AG10803 (cell line): Measurements from ENCODE around the gene FNDC1.

Experiments used
- DNase-seq: peaks from one replicate; pipeline ENCODE4 v3.0.0; 2010; ENCODE audit warnings: low read depth
- H3K4me3 ChIP-seq: 2 replicates; pipeline ENCODE4 v1.5.1; 2011; ENCODE audit warnings: mild to moderate bottlenecking, low read length, control low read depth
- TF ChIP-seq, protein P1 (sequence below): conservative IDR thresholded peaks from 2 replicates; pipeline ENCODE4 v1.5.1; 2011; ENCODE audit warnings: mild to moderate bottlenecking, low read length, control low read depth, inconsistent platforms

The FNDC1 gene

GRCh38 chr6:159252955-159253508 is 83.8 kb downstream of the FNDC1 start:
- TF ChIP-seq, protein P1, sequence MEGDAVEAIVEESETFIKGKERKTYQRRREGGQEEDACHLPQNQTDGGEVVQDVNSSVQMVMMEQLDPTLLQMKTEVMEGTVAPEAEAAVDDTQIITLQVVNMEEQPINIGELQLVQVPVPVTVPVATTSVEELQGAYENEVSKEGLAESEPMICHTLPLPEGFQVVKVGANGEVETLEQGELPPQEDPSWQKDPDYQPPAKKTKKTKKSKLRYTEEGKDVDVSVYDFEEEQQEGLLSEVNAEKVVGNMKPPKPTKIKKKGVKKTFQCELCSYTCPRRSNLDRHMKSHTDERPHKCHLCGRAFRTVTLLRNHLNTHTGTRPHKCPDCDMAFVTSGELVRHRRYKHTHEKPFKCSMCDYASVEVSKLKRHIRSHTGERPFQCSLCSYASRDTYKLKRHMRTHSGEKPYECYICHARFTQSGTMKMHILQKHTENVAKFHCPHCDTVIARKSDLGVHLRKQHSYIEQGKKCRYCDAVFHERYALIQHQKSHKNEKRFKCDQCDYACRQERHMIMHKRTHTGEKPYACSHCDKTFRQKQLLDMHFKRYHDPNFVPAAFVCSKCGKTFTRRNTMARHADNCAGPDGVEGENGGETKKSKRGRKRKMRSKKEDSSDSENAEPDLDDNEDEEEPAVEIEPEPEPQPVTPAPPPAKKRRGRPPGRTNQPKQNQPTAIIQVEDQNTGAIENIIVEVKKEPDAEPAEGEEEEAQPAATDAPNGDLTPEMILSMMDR = peak; percentile 62
- DNase-seq = peak; percentile 77
- H3K4me3 ChIP-seq = no peak overlapping the region

- peak; percentile 88 for DNase-seq
- TF ChIP-seq, protein P1 = no peak
- H3K4me3 ChIP-seq = no peak overlapping the region
Measured at GRCh38 chr6:159254186-159254585, 85.0 kb downstream of the FNDC1 start.

DNA sequence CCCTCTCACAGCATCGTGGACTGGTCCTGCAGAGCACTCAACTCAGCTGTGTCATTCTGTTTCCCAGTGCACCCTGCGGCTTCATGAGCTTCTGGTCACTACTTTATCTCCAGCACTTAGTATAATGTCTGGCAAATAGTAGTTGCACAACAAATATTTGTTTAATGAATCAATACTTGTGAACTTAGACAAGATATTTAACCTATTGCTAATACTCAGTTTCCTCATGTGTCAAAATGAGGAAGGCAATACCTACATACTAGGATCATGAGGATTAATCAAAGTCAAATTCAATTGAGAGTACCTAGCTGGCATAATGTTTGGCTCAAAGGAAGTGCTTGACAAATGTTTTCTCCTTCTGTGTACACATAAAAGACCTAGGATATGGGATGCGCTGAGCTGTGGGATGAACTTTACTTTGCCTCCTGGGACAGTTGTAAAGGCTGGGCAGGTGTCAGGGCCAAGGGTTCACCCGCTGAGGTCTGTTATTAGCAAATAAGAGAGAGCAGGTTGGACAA is 86.3 kb downstream of the FNDC1 start:
- no peak overlapping the region for H3K4me3 ChIP-seq
- TF ChIP-seq, protein P1 = no peak
- no peak for DNase-seq

GRCh38 chr6:159256128-159256527 is 86.9 kb downstream of the FNDC1 start:
- DNase-seq = no peak
- no peak overlapping the region for H3K4me3 ChIP-seq
- TF ChIP-seq, protein P1 = no peak

DNA sequence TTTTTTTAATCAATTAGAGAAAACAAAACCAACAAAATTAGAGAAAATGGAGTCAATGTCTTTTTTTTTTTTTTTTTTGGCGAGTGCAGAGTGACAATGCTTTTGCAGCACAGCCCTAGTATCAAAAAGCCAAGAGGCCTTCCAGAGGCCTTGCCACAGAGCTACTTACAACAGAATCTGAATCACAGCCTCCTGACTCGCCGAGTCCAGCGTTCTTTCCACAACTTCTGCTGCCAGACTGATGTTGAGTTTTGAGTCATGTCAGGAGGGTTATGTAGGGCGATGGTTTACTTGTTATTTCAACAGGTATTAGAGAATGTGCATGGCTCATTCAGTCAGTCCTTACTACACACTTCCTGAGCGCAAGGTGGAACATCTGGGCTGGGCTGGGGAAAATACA is 88.6 kb downstream of the FNDC1 start:
- DNase-seq = peak; percentile 71

DNA sequence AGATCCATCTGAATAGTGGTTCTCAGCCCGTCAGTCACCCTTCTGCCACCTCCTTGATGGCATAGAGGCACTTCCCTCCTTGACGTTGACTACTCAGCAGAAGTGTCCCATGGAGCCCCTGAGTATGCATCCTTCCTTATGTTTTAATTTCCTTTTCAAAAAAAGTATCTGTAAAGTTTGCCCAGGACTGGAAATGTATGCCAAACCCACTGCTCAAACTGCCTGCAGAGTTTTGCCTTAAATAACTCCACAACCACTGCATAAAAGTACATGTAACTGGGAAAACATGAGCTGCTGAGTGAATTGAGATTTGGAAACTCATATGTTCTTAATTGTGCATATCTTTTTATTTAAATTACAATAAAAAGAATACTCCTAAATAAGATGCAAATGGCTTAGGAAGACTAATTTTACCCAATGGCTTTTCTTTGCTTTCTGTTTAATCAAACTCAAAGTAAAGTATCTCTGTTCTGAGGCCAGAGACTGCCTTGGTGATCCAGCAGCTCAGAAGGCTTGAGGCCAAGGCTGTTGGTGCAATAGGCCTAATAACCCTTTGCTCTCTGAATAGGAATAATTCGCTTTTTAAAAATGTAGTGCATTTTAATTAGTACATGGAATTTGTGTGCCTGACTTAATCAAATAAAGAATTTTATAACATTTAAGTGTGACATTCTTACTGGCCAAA is 90.4 kb downstream of the FNDC1 start:
- no peak overlapping the region for H3K4me3 ChIP-seq
- TF ChIP-seq, protein P1 = no peak
- no peak for DNase-seq

More for the DNA sequence above, 88.6 kb downstream of the FNDC1 start:
- TF ChIP-seq, protein P1 = no peak
- H3K4me3 ChIP-seq = no peak overlapping the region

GRCh38 chr6:159260208-159260607 is 91.0 kb downstream of the FNDC1 start:
- no peak overlapping the region for H3K4me3 ChIP-seq
- DNase-seq = no peak
- TF ChIP-seq, protein P1 = no peak
